Measurements from ENCODE around the gene DNAJC15. TPM values are rescaled to one million over a fixed set of nuclear protein-coding genes. Genes with fewer than 3 reads are reported as not detected.

The DNAJC15 gene
- total RNA-seq, 1 donor from 2014 or later, result 27.4 TPM

GRCh38 chr13:43126420-43126819 is 103.0 kb downstream of the DNAJC15 start:
- Mint-ChIP-seq H3K4me1 (ENCODE audit: low read depth) (peaks cover 5% of the 10 kb centered on the region), H3K9me3 (ENCODE audit: low read depth) (no peaks in the 10 kb centered on the region), H3K27ac (no peak overlapping the region), H3K4me3 (ENCODE audit: low read depth) (no peak overlapping the region), H3K36me3 (ENCODE audit: insufficient read depth) (no peaks in the 10 kb centered on the region), H3K27me3 (peaks cover 9% of the 10 kb centered on the region)
- no peak for DNase-seq (ENCODE audit: low spot score, unreplicated experiment)
- no peak for TF ChIP-seq CTCF (IDR thresholded peaks at IDR 0.05; ENCODE audit: unreplicated experiment)

GRCh38 chr13:43127103-43127798 is 103.9 kb downstream of the DNAJC15 start:
- Mint-ChIP-seq H3K4me1 (ENCODE audit: low read depth) (peaks cover 6% of the 10 kb centered on the region), H3K27ac (no peak overlapping the region), H3K9me3 (ENCODE audit: low read depth) (no peaks in the 10 kb centered on the region), H3K4me3 (ENCODE audit: low read depth) (no peak overlapping the region), H3K27me3 (peaks cover 11% of the 10 kb centered on the region), H3K36me3 (ENCODE audit: insufficient read depth) (no peaks in the 10 kb centered on the region)
- no peak for TF ChIP-seq CTCF (IDR thresholded peaks at IDR 0.05; ENCODE audit: unreplicated experiment)
- no peak for DNase-seq (ENCODE audit: low spot score, unreplicated experiment)

- Mint-ChIP-seq H3K27me3 (peaks cover 13% of the 10 kb centered on the region), H3K9me3 (ENCODE audit: low read depth) (no peaks in the 10 kb centered on the region), H3K27ac (no peak overlapping the region), H3K36me3 (ENCODE audit: insufficient read depth) (no peaks in the 10 kb centered on the region), H3K4me3 (ENCODE audit: low read depth) (no peak overlapping the region), H3K4me1 (ENCODE audit: low read depth) (peaks cover 6% of the 10 kb centered on the region)
- no peak for TF ChIP-seq CTCF (IDR thresholded peaks at IDR 0.05; ENCODE audit: unreplicated experiment)
- DNase-seq (ENCODE audit: low spot score, unreplicated experiment), result no peak
Measured at GRCh38 chr13:43127827-43128226, 104.4 kb downstream of the DNAJC15 start.

GRCh38 chr13:43128504-43128961 is 105.1 kb downstream of the DNAJC15 start:
- peaks cover 13% of the 10 kb centered on the region for H3K27me3 Mint-ChIP-seq
- H3K36me3 Mint-ChIP-seq (ENCODE audit: insufficient read depth), result no peaks in the 10 kb centered on the region
- peaks cover 6% of the 10 kb centered on the region for H3K4me1 Mint-ChIP-seq (ENCODE audit: low read depth)
- no peak for TF ChIP-seq CTCF (IDR thresholded peaks at IDR 0.05; ENCODE audit: unreplicated experiment)
- no peak for DNase-seq (ENCODE audit: low spot score, unreplicated experiment)
- H3K27ac Mint-ChIP-seq, result no peak overlapping the region
- no peak overlapping the region for H3K4me3 Mint-ChIP-seq (ENCODE audit: low read depth)
- H3K9me3 Mint-ChIP-seq (ENCODE audit: low read depth), result no peaks in the 10 kb centered on the region

GRCh38 chr13:43129066-43129465 is 105.7 kb downstream of the DNAJC15 start:
- Mint-ChIP-seq H3K9me3 (ENCODE audit: low read depth) (no peaks in the 10 kb centered on the region), H3K27ac (no peak overlapping the region), H3K27me3 (peaks cover 16% of the 10 kb centered on the region), H3K36me3 (ENCODE audit: insufficient read depth) (no peaks in the 10 kb centered on the region), H3K4me3 (ENCODE audit: low read depth) (no peak overlapping the region), H3K4me1 (ENCODE audit: low read depth) (peaks cover 11% of the 10 kb centered on the region)
- no peak for TF ChIP-seq CTCF (IDR thresholded peaks at IDR 0.05; ENCODE audit: unreplicated experiment)
- no peak for DNase-seq (ENCODE audit: low spot score, unreplicated experiment)
